H1 (cell line): Measurements from ENCODE around the gene CD28. TPM values are rescaled to one million over a fixed set of nuclear protein-coding genes. Genes with fewer than 3 reads are reported as not detected.

Experiments
- CTCF ChIA-PET: fragments of 300-600 bp; sonication (Branson Sonifier 250); formaldehyde crosslinking; loops from one replicate; lab custom pipeline; 2021; ENCODE audit not compliant: partially characterized antibody; lab: Charles Lee
- POLR2A ChIA-PET: fragments of 300-600 bp; sonication (Branson Sonifier 250); formaldehyde crosslinking; loops from one replicate; lab custom pipeline; 2021; ENCODE audit warnings: inconsistent platforms; ENCODE audit not compliant: partially characterized antibody; lab: Charles Lee
- DNase-seq, 2 experiments: peaks; one replicate each; pipeline versions ENCODE4 v3.0.0 to v3.0.0-alpha.2; 2010 to 2022; ENCODE audit warnings: low spot score in 2 of 2, low read depth in 1 of 2, mixed read lengths in 1 of 2
- FAIRE-seq: peaks from 2 replicates; lab custom pipeline; 2011; peaks lifted over from hg19 to GRCh38; lab: Jason Lieb, UNC
- H2AFZ ChIP-seq: 2 replicates; pipeline ENCODE4 v1.8.1; 2012; ENCODE audit warnings: low read length, inconsistent platforms
- H2AK5ac ChIP-seq: 2 replicates; pipeline ENCODE4 v1.6.1; 2013; ENCODE audit warnings: low read depth, low read length
- H2BK120ac ChIP-seq: replicated peaks from 2 replicates; pipeline ENCODE3; 2013; ENCODE audit warnings: low read depth, low read length, inconsistent platforms
- H2BK12ac ChIP-seq: 2 replicates; pipeline ENCODE4 v1.6.1; 2013; ENCODE audit warnings: low read depth, low read length
- H2BK15ac ChIP-seq: 2 replicates; pipeline ENCODE4 v1.6.1; 2013; ENCODE audit warnings: low read length
- H2BK20ac ChIP-seq: 2 replicates; pipeline ENCODE4 v1.6.1; 2013; ENCODE audit warnings: low read length
- H2BK5ac ChIP-seq: 2 replicates; pipeline ENCODE4 v1.6.1; 2013; ENCODE audit warnings: low read depth, low read length
- H3K14ac ChIP-seq: 2 replicates; pipeline ENCODE4 v1.6.1; 2013; ENCODE audit warnings: inconsistent platforms; ENCODE audit not compliant: insufficient read length
- H3K18ac ChIP-seq: 2 replicates; pipeline ENCODE4 v1.6.1; 2013; ENCODE audit warnings: low read length; ENCODE audit errors: extremely low read depth
- H3K23ac ChIP-seq: 2 replicates; pipeline ENCODE4 v1.6.1; 2013; ENCODE audit warnings: inconsistent platforms; ENCODE audit not compliant: insufficient read length
- H3K23me2 ChIP-seq: 2 replicates; pipeline ENCODE4 v1.6.1; 2013; ENCODE audit warnings: low read depth, low read length
- H3K27ac ChIP-seq: 2 replicates; pipeline ENCODE4 v1.6.1; 2011; ENCODE audit warnings: low read depth, low read length, inconsistent platforms
- H3K27me3 ChIP-seq, 4 experiments: replicated peaks in 1 of 4; 1 replicate in 1 of 4; 2 replicates in 3 of 4; pipeline versions ENCODE4 v1.6.1 to v1.8.1; 2011 to 2013; ENCODE audit warnings: low read length in 3 of 4, mild to moderate bottlenecking in 3 of 4, inconsistent platforms in 2 of 4, mixed read lengths in 2 of 4, moderate library complexity in 1 of 4; ENCODE audit not compliant: control insufficient read depth in 3 of 4, insufficient read depth in 3 of 4; ENCODE audit errors: extremely low read depth in 1 of 4
- H3K36me3 ChIP-seq, 4 experiments: 2 replicates each; pipeline versions ENCODE4 v1.6.1 to v1.8.1; 2011 to 2013; ENCODE audit warnings: mild to moderate bottlenecking in 4 of 4, low read length in 3 of 4, moderate library complexity in 2 of 4, control low read depth in 1 of 4, inconsistent platforms in 1 of 4; ENCODE audit not compliant: insufficient read depth in 4 of 4, control insufficient read depth in 2 of 4
- H3K4ac ChIP-seq: replicated peaks from 2 replicates; pipeline ENCODE3; 2013; ENCODE audit warnings: low read length, low read depth, mixed read lengths, inconsistent platforms; ENCODE audit not compliant: insufficient read length
- H3K4me1 ChIP-seq, 4 experiments: replicated peaks in 1 of 4; 1 replicate in 1 of 4; 2 replicates in 3 of 4; pipeline versions ENCODE4 v1.6.1 to v1.8.1; 2011 to 2013; ENCODE audit warnings: low read length in 3 of 4, inconsistent platforms in 2 of 4, mixed read lengths in 1 of 4; ENCODE audit not compliant: insufficient read depth in 4 of 4, control insufficient read depth in 3 of 4
- H3K4me2 ChIP-seq, 2 experiments: 2 replicates each; pipeline versions ENCODE4 v1.6.1 to v1.8.1; 2011 to 2013; ENCODE audit warnings: low read depth in 2 of 2, low read length in 2 of 2, control low read depth in 1 of 2, inconsistent platforms in 1 of 2, mild to moderate bottlenecking in 1 of 2; ENCODE audit not compliant: insufficient read depth in 1 of 2
- H3K4me3 ChIP-seq, 4 experiments: fragments of 200-600, 300-600 bp in 1 of 4; sonication (generic), shearing (Covaris generic), sonication (Bioruptor Twin) in 1 of 4; 2 replicates each; pipeline versions ENCODE4 v1.5.1 to v1.8.1; 2011 to 2016; ENCODE audit warnings: low read length in 4 of 4, low read depth in 3 of 4, control low read depth in 2 of 4, inconsistent platforms in 2 of 4, mild to moderate bottlenecking in 2 of 4, mixed read lengths in 1 of 4, moderate library complexity in 1 of 4; ENCODE audit not compliant: insufficient read depth in 2 of 4; ENCODE audit errors: extremely low read depth in 1 of 4
- H3K56ac ChIP-seq: replicated peaks from 2 replicates; pipeline ENCODE3; 2013; ENCODE audit warnings: low read depth, mild to moderate bottlenecking, mixed read lengths, low read length, inconsistent platforms; ENCODE audit not compliant: insufficient read length
- H3K79me1 ChIP-seq: 2 replicates; pipeline ENCODE4 v1.6.1; 2013; ENCODE audit warnings: low read depth, low read length, control low read depth
- H3K79me2 ChIP-seq, 2 experiments: 2 replicates each; pipeline versions ENCODE4 v1.6.1 to v1.8.1; 2012 to 2013; ENCODE audit warnings: low read length in 2 of 2, mild to moderate bottlenecking in 2 of 2, inconsistent platforms in 1 of 2; ENCODE audit not compliant: insufficient read depth in 2 of 2, control insufficient read depth in 1 of 2
- H3K9ac ChIP-seq, 4 experiments: replicated peaks in 1 of 4; 1 replicate in 1 of 4; 2 replicates in 3 of 4; pipeline versions ENCODE4 v1.6.1 to v1.8.1; 2011 to 2013; ENCODE audit warnings: low read depth in 3 of 4, low read length in 3 of 4, control low read depth in 2 of 4, mild to moderate bottlenecking in 2 of 4, moderate library complexity in 2 of 4, inconsistent platforms in 1 of 4; ENCODE audit errors: extremely low read depth in 1 of 4
- H3K9me3 ChIP-seq, 2 experiments: 2 replicates each; pipeline versions ENCODE4 v1.6.1 to v1.8.1; 2012 to 2013; ENCODE audit warnings: mild to moderate bottlenecking in 2 of 2, moderate library complexity in 2 of 2, control low read depth in 1 of 2, inconsistent platforms in 1 of 2, low read depth in 1 of 2, low read length in 1 of 2, mixed read lengths in 1 of 2; ENCODE audit not compliant: insufficient read depth in 2 of 2
- H4K20me1 ChIP-seq, 2 experiments: replicated peaks in 1 of 2; 2 replicates each; pipeline versions ENCODE3 to v1.8.1; 2011 to 2013; ENCODE audit warnings: inconsistent platforms in 2 of 2, low read length in 2 of 2, mild to moderate bottlenecking in 1 of 2; ENCODE audit not compliant: insufficient read depth in 2 of 2, control insufficient read depth in 1 of 2
- H4K5ac ChIP-seq: 2 replicates; pipeline ENCODE4 v1.6.1; 2013; ENCODE audit warnings: low read length, low read depth, mixed read lengths, inconsistent platforms; ENCODE audit not compliant: insufficient read length
- H4K8ac ChIP-seq: 2 replicates; pipeline ENCODE4 v1.8.0; 2013; ENCODE audit warnings: mild to moderate bottlenecking, moderate library complexity, low read length, inconsistent platforms; ENCODE audit not compliant: insufficient read depth; ENCODE audit errors: extremely low read depth
- H4K91ac ChIP-seq: replicated peaks from 2 replicates; pipeline ENCODE3; 2013; ENCODE audit warnings: low read length, mixed read lengths, inconsistent platforms; ENCODE audit not compliant: insufficient read length
- ASH2L ChIP-seq: fragments of 200-600, 300-600 bp; sonication (generic); IDR thresholded peaks from one replicate; pipeline ENCODE4 v1.7.1; 2017; ENCODE audit warnings: low read length
- BACH1 ChIP-seq: IDR thresholded peaks from 2 replicates; pipeline ENCODE4 v1.6.1; 2012; ENCODE audit warnings: low read length, improper control_type of control experiment
- EZH2 ChIP-seq: fragments of 200-600 bp; sonication (generic); IDR thresholded peaks from 2 replicates; pipeline ENCODE4 v1.7.1; 2012; ENCODE audit warnings: low read depth, mild to moderate bottlenecking, moderate library complexity, low read length, inconsistent platforms; ENCODE audit not compliant: severe bottlenecking
- HDAC6 ChIP-seq: IDR thresholded peaks from one replicate; pipeline ENCODE4 v1.7.1; 2012; ENCODE audit warnings: low read depth, mild to moderate bottlenecking, inconsistent platforms, low read length, moderate library complexity
- KDM4A ChIP-seq: IDR thresholded peaks from one replicate; pipeline ENCODE4 v1.7.1; 2012; ENCODE audit warnings: low read depth, mild to moderate bottlenecking, moderate library complexity, low read length, inconsistent platforms; ENCODE audit not compliant: severe bottlenecking
- RAD21 ChIP-seq, 2 experiments: IDR thresholded peaks in 1 of 2; conservative IDR thresholded peaks in 1 of 2; 2 replicates each; pipeline ENCODE4 v1.6.1; 2011; ENCODE audit warnings: low read depth in 2 of 2, low read length in 2 of 2, improper control_type of control experiment in 1 of 2, inconsistent platforms in 1 of 2, mild to moderate bottlenecking in 1 of 2, moderate library complexity in 1 of 2
- RBBP5 ChIP-seq: IDR thresholded peaks from 2 replicates; pipeline ENCODE4 v1.7.1; 2012; ENCODE audit warnings: low read depth, mild to moderate bottlenecking, inconsistent platforms, low read length, moderate library complexity, borderline replicate concordance
- RXRA ChIP-seq: IDR thresholded peaks from 2 replicates; pipeline ENCODE4 v1.6.1; 2011; ENCODE audit warnings: low read depth, mild to moderate bottlenecking, low read length, moderate library complexity; ENCODE audit not compliant: insufficient read depth
- SUZ12 ChIP-seq: fragments of 200-600 bp; sonication (generic); IDR thresholded peaks from 2 replicates; pipeline ENCODE4 v1.6.1; 2012; ENCODE audit warnings: mild to moderate bottlenecking, inconsistent platforms, low read length, moderate library complexity, mixed read lengths
- YY1 ChIP-seq: IDR thresholded peaks from 2 replicates; pipeline ENCODE4 v1.6.1; 2011; ENCODE audit warnings: low read depth, mild to moderate bottlenecking, low read length
- WGBS, 2 experiments: shearing (Covaris generic) in 1 of 2; methylation state at CpG; one replicate each; pipeline versions ENCODE4 v1.1.6 to v1.1.7; 2013 to 2015; ENCODE audit warnings: low lambda C conversion rate in 2 of 2, mixed read lengths in 2 of 2, inconsistent platforms in 1 of 2, low coverage in 1 of 2, missing lambda C conversion rate in 1 of 2; ENCODE audit not compliant: insufficient replicate concordance in 2 of 2, insufficient coverage in 1 of 2, insufficient read length in 1 of 2; ENCODE audit errors: extremely low coverage in 1 of 2, missing lambda C conversion rate in 1 of 2; 5-methylcytosine and 5-hydroxymethylcytosine counted together
- polyA plus RNA-seq, 7 experiments: library from polyadenylated mRNA; depleted of rRNA in 3 of 7; stranded (reverse) in 5 of 7; unstranded in 2 of 7; fragments of >200 nt in 5 of 7; fragments of 200-250 nt in 2 of 7; gene quantifications; 1 replicate in 5 of 7; 2 replicates in 1 of 7; 4 replicates in 1 of 7; pipeline versions ENCODE4 v1.2.1 to v1.2.3, GENCODE V29; 2011 to 2013; ENCODE audit warnings: missing spikeins in 2 of 7, mixed read lengths in 2 of 7
- total RNA-seq: library from RNA; stranded (reverse); fragmentation: NEBNext Ultra II Directional; extraction: Animal tissue kit (Norgen Biotek cat#: 25700); gene quantifications from 2 replicates; pipeline ENCODE4 v1.2.1, GENCODE V29; 2021

Gene CD28
- total and polyA plus RNA-seq, 2 of the 8 experiments (the other 6 are each of a cell fraction or from before 2014, with no cell fraction given) = not detected

DNA sequence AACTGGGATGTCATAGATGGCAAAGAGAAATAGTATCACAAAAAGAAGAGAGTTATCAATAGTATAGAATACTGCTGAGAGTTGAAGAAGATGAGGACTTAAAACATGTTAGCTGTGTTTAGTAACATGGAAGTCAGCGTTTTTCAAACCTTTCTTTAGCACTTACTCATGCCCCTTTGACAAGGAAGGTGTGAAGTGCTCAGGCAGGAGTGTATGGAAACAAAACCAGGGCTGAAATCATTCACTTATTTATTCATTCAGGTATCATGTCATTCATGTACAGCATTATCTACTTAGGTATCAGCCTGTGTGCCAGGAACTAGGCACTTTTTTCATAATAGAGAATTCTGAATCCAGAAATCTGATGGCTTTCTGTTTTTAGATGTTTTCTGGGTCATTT is 27.2 kb downstream of the CD28 start:
- H2BK12ac ChIP-seq = no peak overlapping the region
- H3K14ac ChIP-seq = no peak overlapping the region
- no peaks in the 10 kb centered on the region for H3K27me3 ChIP-seq
- H3K4me2 ChIP-seq = no peak overlapping the region
- no peaks in the 10 kb centered on the region for H3K36me3 ChIP-seq
- H3K9ac ChIP-seq = no peak overlapping the region
- no peak overlapping the region for H4K5ac ChIP-seq
- no peaks in the 10 kb centered on the region for H4K20me1 ChIP-seq
- no peaks in the 10 kb centered on the region for H3K79me1 ChIP-seq
- no peak overlapping the region; the same call in 1 of the 2 replicates for H2BK5ac ChIP-seq
- no peak overlapping the region for H2AFZ ChIP-seq
- H4K8ac ChIP-seq = no peak overlapping the region
- H3K18ac ChIP-seq = no peak overlapping the region
- FAIRE-seq = no peak
- no peak overlapping the region for H3K23ac ChIP-seq
- no peak overlapping the region for H2AK5ac ChIP-seq
- WGBS, 2 experiments = 87% methylated on average over 1 of the region's 1 CpG; no CpG with 5 or more reads in 1 of the 2 experiments
- no peaks in the 10 kb centered on the region for H3K79me2 ChIP-seq
- no peak overlapping the region for H2BK120ac ChIP-seq
- CTCF ChIA-PET = interaction anchor here (1.4 kb wide), 1 partner anchor 31 kb away, joined by 4 read pairs; no protein-coding TSS in a partner anchor
- TF ChIP-seq SUZ12 = no peak
- TF ChIP-seq HDAC6 = no peak
- TF ChIP-seq RXRA = no peak
- no peak for TF ChIP-seq EZH2
- no peak for TF ChIP-seq KDM4A
- TF ChIP-seq ASH2L = no peak
- TF ChIP-seq RBBP5 = no peak
- no peak for TF ChIP-seq RAD21 (IDR thresholded peaks at IDR 0.05 in 1 of 2, conservative IDR thresholded peaks at IDR 0.05 in 1 of 2; ENCODE audit: low read depth in 2 of 2, low read length in 2 of 2)
- TF ChIP-seq YY1 = no peak
- TF ChIP-seq BACH1 = no peak
- TF ChIP-seq, all 59 proteins: peak for 0
- no peak overlapping the region for H3K4ac ChIP-seq
- peaks cover 0 to 3% of the 10 kb centered on the region in 2 experiments; a peak in 1 of 4 replicates for H3K9me3 ChIP-seq
- no peak overlapping the region for H2BK20ac ChIP-seq
- no peak overlapping the region for H4K91ac ChIP-seq
- no peaks in the 10 kb centered on the region for H3K23me2 ChIP-seq
- POLR2A ChIA-PET = no interaction called here
- H3K4me3 ChIP-seq = no peak overlapping the region
- no peak for DNase-seq
- peaks cover 0 to 3% (median 0%) of the 10 kb centered on the region in 4 experiments; a peak in 3 of 7 replicates for H3K4me1 ChIP-seq
- no peak overlapping the region for H3K27ac ChIP-seq
- no peak overlapping the region for H2BK15ac ChIP-seq
- H3K56ac ChIP-seq = no peak overlapping the region
